22Rv1 (cell line): Measurements from ENCODE around the gene MUSK.
"Not testable (repeated sequence)": the region's sequence is repeated elsewhere in the genome, so short reads cannot be mapped to it uniquely, and the experiment has no call there.

Source experiments
- ZFX ChIP-seq: fragments of 450-650 bp; IDR thresholded peaks from 2 replicates; pipeline ENCODE4 v1.6.1; 2017; ENCODE audit warnings: antibody characterized with exemption, borderline replicate concordance
- TF ChIP-seq, protein P1 (sequence below): fragments of 450-650 bp; IDR thresholded peaks from 2 replicates; pipeline ENCODE4 v1.5.1; 2017; ENCODE audit warnings: mild to moderate bottlenecking

DNA sequence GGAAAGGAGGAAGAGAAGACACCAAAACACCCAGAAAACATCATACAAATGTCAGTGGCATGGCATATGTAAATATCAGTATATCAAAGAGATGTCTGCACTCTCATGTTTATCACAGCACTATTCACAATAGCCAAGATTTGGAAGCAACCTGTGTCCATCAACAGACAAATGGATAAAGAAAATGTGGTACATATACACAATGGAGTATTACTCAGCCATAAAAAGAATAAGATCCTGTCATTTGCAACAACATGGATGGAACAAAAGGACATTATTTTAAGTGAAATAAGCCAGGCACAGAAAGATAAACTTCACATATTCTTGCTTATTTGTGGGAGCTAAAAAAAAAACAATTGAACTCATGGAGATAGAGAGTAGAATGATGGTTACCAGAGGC is 156.5 kb downstream of the MUSK start:
- TF ChIP-seq, protein P1, sequence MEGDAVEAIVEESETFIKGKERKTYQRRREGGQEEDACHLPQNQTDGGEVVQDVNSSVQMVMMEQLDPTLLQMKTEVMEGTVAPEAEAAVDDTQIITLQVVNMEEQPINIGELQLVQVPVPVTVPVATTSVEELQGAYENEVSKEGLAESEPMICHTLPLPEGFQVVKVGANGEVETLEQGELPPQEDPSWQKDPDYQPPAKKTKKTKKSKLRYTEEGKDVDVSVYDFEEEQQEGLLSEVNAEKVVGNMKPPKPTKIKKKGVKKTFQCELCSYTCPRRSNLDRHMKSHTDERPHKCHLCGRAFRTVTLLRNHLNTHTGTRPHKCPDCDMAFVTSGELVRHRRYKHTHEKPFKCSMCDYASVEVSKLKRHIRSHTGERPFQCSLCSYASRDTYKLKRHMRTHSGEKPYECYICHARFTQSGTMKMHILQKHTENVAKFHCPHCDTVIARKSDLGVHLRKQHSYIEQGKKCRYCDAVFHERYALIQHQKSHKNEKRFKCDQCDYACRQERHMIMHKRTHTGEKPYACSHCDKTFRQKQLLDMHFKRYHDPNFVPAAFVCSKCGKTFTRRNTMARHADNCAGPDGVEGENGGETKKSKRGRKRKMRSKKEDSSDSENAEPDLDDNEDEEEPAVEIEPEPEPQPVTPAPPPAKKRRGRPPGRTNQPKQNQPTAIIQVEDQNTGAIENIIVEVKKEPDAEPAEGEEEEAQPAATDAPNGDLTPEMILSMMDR: not testable (repeated sequence)
- TF ChIP-seq ZFX: not testable (repeated sequence)
